GM19328 (cell line): ENCODE data around the gene DLG2.

Experiments
- ATAC-seq: cut with Tn5 transposase; IDR thresholded peaks from one replicate; pipeline ENCODE4 v1.9.1; 2021; ENCODE audit warnings: mild to moderate bottlenecking, moderate library complexity; ENCODE audit not compliant: unreplicated experiment

DLG2 gene

GRCh38 chr11:84929738-84930137 lies 697.4 kb downstream of the DLG2 start:
- ATAC-seq = no peak

- no peak for ATAC-seq
Measured at GRCh38 chr11:84924154-84924692, 702.9 kb downstream of the DLG2 start.

- ATAC-seq = no peak
Measured at GRCh38 chr11:84923489-84923888, 703.7 kb downstream of the DLG2 start.

GRCh38 chr11:84922836-84923235 lies 704.3 kb downstream of the DLG2 start:
- ATAC-seq = no peak

DNA sequence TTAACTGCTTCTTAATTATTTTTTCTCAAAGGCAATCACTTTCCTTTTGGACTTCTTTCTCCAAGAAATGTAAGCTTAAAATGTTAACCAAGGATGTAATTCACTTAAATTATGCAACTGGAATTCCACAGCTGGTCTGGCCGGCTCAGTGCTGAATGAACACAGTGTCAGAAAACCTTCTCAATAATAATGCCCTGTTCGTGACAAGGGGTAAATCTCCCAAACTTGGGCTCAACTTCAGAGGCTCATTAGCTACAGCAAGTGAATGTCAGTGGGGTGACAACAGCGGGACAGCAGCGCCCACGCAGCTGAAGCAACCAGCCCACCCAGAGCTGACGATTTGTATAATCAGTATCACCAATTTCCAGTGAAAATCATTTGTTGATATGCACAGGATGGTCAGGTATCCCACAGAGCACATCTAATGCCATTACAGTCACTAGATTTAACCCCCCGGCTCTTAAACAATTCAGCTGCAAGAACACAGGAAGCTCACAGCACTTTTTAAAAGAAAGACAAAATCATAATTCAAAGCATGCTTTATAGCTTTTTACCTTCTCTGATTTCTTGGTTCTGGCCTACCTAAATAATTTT lies 704.8 kb downstream of the DLG2 start:
- ATAC-seq = no peak

DNA sequence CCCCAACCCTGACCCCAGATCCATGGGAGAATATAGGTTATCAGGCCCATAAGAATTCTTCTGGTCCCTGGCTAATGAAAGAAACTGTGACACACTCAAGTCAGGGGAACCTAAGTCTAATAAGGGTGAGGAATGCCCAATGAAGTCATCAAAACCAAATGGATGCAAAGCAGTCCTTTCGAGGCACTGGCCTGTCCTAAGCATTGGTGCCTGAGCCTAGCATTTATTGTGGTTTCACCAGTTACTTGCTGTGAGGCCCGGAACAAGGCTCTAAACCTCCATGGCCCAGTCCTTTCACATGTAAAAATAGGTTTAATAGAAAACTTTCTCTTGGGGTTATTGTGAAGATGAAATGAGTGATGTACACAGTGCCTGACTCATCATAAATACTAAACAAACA lies 712.6 kb downstream of the DLG2 start:
- no peak for ATAC-seq

GRCh38 chr11:84909740-84910139 lies 717.4 kb downstream of the DLG2 start:
- no peak for ATAC-seq

DNA sequence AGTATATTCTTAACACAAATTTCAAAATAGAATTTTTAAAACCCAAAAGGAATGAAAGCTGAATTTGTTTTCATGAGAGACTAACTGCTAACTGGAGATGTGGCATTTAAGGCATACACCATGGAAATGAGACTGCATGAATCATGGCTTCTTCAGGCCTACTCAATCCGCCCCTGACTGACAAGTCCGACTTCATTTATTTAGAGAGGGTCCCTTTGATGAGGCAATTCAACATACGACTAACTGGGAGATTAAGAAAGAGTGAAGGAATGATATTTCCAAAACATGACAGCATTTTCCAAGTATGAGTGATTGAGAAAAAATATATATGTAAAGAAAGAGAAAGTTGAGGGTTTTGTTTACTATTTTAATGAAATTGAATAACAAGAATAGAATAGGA lies 720.1 kb downstream of the DLG2 start:
- no peak for ATAC-seq

DNA sequence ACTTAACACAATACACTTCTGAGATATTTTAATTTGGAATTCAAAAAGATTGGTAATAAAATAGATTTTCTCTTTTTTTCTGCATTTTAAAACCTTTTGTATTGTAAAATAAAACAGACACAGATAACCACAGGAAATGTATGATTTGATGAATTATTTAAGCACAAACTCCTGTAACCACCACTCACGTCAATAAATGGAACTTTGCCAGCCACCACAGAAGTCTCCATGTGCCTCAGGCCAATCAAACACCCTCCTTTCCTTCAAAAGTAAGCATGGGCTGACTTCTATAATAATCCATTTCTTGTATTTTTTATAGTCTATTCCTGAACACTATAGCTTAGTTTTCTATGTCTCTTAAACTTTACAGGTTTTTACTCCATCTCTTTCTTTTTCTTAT lies 721.7 kb downstream of the DLG2 start:
- no peak for ATAC-seq

DNA sequence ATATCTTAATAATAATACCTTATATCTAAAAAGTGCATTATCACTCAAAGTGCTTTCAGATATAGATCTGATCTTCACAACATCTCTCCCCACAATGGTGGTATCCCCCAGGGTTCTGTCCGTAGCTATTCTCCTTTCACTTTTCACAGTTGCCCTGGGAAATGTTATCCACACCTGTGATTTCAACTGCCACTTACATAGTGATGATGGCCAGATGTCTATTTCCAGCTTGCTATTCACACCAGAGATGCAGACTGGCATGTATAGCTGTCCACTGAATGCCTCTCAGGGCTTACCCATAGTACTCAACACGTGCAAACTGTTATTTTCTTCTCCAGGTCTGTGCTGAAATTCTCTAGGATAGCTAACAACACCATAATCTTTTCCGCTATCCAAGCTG lies 724.7 kb downstream of the DLG2 start:
- no peak for ATAC-seq

GRCh38 chr11:84901991-84902390 lies 725.2 kb downstream of the DLG2 start:
- no peak for ATAC-seq

DNA sequence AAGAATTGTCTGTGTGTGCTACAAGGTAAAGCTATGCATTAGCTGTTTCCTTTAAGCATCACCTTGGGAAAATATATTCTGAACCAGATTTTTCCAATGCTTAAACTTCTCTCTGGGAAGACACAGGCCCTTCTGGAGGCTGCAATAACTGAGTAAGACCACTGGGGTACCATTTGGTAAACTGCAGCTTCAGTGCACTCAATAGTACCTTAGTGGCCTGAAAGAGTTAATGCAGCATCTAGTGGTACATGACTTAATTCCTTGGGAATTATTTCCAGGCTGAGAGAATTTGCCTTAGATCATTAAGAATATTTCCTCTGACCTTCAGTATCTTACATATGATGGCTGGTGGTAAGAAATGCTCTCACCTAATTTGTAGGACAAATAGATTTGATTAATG lies 727.4 kb downstream of the DLG2 start:
- no peak for ATAC-seq

- ATAC-seq = no peak
Measured at GRCh38 chr11:84899134-84899533, 728.0 kb downstream of the DLG2 start.

- ATAC-seq = no peak
Measured at GRCh38 chr11:84894666-84895065, 732.5 kb downstream of the DLG2 start.

DNA sequence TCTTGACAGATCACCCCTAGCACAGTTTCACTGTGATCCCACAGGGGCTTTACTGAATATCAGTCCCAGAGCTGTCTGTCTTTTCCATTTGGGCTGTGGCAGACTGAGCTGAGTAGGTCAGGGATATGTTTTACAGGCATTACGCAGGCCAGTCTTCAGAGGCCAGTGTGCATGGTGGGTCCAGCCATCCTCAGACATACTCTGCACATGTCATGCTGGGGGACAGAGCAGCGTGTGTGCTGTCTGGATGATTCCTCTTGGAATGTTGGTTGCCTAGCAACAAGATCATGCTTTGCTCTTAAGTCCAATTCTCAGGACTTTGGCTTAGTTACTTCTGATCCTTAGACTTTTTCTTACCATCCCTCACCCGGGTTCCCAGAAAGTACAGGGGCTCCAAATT lies 736.5 kb downstream of the DLG2 start:
- no peak for ATAC-seq

DNA sequence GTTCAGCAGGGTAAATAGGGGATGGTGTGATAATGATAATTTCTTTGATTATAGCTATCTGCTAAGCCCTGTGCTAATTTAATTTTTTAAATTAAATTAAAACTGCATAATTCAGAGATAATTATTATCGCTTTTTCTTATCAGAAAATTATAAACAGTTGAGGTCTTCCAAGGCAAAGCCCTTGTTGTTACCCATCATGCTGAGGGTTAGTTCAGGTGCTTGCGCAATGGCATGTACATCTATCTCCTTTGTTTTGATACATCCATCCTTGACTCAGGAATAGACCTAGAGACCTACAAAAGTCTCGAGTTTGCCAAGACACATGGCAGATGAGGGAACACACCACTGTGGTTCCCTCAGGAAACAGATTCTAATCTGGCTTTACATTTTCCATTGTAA lies 737.6 kb downstream of the DLG2 start:
- ATAC-seq = no peak

DNA sequence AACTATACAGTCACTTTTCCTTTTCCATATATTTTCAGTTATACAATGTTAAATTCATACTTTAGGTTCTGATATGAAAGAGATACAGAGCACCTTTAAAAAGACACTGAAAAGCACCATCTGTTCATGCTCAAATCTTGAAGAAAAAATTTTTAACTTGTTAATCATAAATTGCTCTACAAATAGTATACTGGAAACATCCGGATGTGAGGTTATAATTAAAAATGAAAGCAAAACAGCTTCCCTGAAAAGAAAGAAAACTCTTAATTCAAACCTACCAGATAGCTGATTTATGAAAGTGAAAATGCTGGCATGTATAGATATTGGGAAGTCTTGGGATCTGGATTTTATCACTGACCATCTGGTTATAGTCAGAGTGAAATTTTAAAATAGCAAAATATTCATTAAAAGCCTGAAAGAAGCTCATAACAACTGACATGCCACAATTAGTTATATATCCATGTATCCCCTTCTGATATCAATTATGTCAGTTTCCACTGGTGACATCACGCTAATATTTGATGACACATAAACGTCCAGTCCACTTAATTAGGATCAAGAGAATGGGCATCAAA lies 740.0 kb downstream of the DLG2 start:
- no peak for ATAC-seq

- no peak for ATAC-seq
Measured at GRCh38 chr11:84886344-84886743, 740.8 kb downstream of the DLG2 start.

DNA sequence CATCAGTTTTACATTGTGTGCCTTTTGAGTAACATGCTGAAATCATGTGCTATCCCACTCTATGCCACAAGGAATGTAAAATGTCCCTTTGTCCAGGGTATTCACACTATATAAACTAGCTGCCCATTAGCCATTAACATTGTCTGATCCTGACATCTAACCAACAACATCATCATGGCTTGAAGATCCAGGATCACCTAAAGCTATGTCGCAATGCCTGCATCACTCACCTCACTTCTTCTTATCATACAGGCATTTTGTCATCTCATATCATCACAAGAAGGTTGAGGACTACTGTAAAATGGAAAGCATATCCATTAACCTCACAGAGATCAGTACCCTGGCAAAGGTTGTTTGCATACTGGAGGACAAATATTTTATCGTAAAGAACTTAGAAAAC lies 742.3 kb downstream of the DLG2 start:
- no peak for ATAC-seq

DNA sequence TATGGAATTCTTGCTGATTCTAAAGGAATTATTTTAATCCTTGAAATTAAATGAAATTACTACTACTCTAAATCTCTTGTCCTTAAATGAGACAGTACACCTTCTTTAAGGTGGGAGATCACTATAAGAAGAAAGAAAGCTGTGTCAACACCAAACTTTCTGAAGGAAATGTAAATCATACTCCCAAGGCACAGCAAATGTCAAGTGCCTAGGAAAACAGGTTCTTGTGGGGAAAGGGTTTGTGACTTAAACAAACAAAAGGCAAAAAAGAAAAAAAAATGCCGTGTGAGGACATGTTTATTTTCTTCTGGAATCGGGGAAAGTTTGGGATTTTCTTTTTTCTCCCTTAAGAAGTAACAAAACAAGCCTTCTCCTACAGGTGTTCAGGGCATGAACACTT lies 745.1 kb downstream of the DLG2 start:
- ATAC-seq = no peak

GRCh38 chr11:84871116-84871515 lies 756.0 kb downstream of the DLG2 start:
- no peak for ATAC-seq

- no peak for ATAC-seq
Measured at GRCh38 chr11:84870486-84870885, 756.7 kb downstream of the DLG2 start.

GRCh38 chr11:84866922-84867321 lies 760.2 kb downstream of the DLG2 start:
- ATAC-seq = no peak
